Glomerular endothelial cell (primary cell): Measurements from ENCODE around the gene ADAT2. TPM values are rescaled to one million over a fixed set of nuclear protein-coding genes. Genes with fewer than 3 reads are reported as not detected.
"Not testable (repeated sequence)": the region's sequence is repeated elsewhere in the genome, so short reads cannot be mapped to it uniquely, and the experiment has no call there.

Source experiments
- DNase-seq: peaks from one replicate; pipeline ENCODE4 v3.0.0-alpha.2; 2011; ENCODE audit warnings: low read depth, low spot score; ENCODE audit errors: extremely low read depth
- total RNA-seq: library from RNA; depleted of rRNA; stranded (reverse); fragments of >200 nt; gene quantifications from 2 replicates; pipeline ENCODE4 v1.2.3, GENCODE V29; 2015

Gene ADAT2
- total RNA-seq: 2.6 and 7.1 TPM in 2 replicates

GRCh38 chr6:143450453-143451371 lies at the start of gene ADAT2, which contains the start of gene PEX3:
TSS of gene ADAT2 (minus strand) at chr6:143450695. CDS start at chr6:143450658, 37 bp downstream.
TSS of gene PEX3 (plus strand) at chr6:143450805. CDS start at chr6:143451043, 238 bp downstream.
- peak; percentile 51 for DNase-seq

- no peak for DNase-seq
These were observed 47.9 kb upstream of the ADAT2 start for GRCh38 chr6:143498428-143498827.

- no peak for DNase-seq
These were observed 46.5 kb upstream of the ADAT2 start for GRCh38 chr6:143496974-143497373.

- no peak for DNase-seq
These were observed 40.3 kb upstream of the ADAT2 start for GRCh38 chr6:143490775-143491174.

GRCh38 chr6:143490244-143490643 lies 39.7 kb upstream of the ADAT2 start:
- DNase-seq: no peak

- DNase-seq: no peak
These were observed 36.3 kb upstream of the ADAT2 start for GRCh38 chr6:143486752-143487151.

GRCh38 chr6:143485967-143486366 lies 35.5 kb upstream of the ADAT2 start:
- DNase-seq: no peak

- no peak for DNase-seq
These were observed 32.1 kb upstream of the ADAT2 start for GRCh38 chr6:143482593-143482992.

- DNase-seq: no peak
These were observed 28.1 kb upstream of the ADAT2 start for GRCh38 chr6:143478479-143479062.

GRCh38 chr6:143476545-143476944 lies 26.1 kb upstream of the ADAT2 start:
- no peak for DNase-seq

- no peak for DNase-seq
These were observed 21.3 kb upstream of the ADAT2 start for GRCh38 chr6:143471822-143472221.

GRCh38 chr6:143468823-143469222 lies 18.3 kb upstream of the ADAT2 start:
- DNase-seq: not testable (repeated sequence)

- no peak for DNase-seq
These were observed 17.5 kb upstream of the ADAT2 start for GRCh38 chr6:143468026-143468425.

- DNase-seq: no peak
These were observed 15.1 kb upstream of the ADAT2 start for GRCh38 chr6:143465546-143465945.

- no peak for DNase-seq
These were observed 7.3 kb upstream of the ADAT2 start for GRCh38 chr6:143457563-143458359.

- no peak for DNase-seq
These were observed 1.0 kb upstream of the ADAT2 start for GRCh38 chr6:143451531-143451930.

GRCh38 chr6:143449714-143450452 lies 612 bp downstream of the ADAT2 start:
- DNase-seq: no peak

- DNase-seq: no peak
These were observed 1.3 kb downstream of the ADAT2 start for GRCh38 chr6:143449082-143449713.

GRCh38 chr6:143447865-143448264 lies 2.6 kb downstream of the ADAT2 start:
- not testable (repeated sequence) for DNase-seq

GRCh38 chr6:143443096-143443495 lies 7.4 kb downstream of the ADAT2 start:
- DNase-seq: no peak
